Measurements from ENCODE around the gene PPAN. TPM values are rescaled to one million over a fixed set of nuclear protein-coding genes. Genes with fewer than 3 reads are reported as not detected.

The PPAN gene
- total RNA-seq, 1 donor from 2014 or later: not detected

DNA sequence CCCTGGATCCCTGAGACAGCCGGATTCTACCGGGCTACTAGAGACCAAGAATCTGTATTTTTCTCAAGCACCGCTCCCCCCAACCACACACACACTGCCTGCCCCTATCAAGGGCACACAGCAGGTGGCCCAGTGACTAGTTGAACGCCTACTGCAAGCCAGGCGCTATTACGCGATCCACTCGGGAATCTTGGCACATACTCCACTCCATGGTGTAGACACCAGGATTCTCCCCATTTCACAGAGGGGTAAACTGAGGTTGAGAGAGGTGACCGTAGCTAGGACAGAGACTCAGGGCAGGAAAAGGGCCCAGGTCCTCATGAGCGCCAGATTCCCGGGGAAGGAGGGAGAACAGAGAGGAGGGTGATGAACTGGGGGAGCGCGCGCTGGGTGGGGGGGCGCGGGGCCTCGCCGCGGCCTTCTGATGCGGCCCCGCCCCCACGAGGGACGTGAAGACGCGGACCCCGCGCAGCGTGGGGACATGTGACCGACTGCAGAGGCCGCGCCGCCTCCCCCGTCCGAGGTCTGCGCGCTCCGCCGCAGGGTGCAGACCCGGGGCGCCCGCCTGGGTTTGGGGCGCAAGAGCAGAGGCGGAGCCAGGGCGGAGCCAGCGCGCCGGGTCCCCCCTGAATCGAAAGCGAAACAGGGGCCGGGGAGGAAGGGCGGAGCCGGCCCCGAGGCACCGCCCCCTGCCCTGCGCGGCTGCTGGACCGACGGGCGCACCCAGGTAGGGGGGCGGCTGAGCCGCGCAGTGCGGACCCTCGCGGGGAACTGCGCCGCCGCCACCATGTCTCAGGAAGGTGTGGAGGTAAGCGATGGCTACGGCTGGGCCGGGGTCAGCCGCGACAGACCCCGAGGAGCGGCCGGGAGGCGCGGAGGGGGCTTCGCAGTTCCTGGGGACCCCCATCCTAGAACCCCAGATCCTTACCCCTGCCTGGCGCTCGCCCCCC is 20.2 kb upstream of the PPAN start, which contains the start of gene SHFL:
Gene SHFL, plus strand, starts transcription at position 677 of the 950 bp plus-strand sequence. Its CDS starts 111 bp downstream, at position 788.
- intact Hi-C loops (cut with DNase I): no loop called here
- TF ChIP-seq, protein P1, sequence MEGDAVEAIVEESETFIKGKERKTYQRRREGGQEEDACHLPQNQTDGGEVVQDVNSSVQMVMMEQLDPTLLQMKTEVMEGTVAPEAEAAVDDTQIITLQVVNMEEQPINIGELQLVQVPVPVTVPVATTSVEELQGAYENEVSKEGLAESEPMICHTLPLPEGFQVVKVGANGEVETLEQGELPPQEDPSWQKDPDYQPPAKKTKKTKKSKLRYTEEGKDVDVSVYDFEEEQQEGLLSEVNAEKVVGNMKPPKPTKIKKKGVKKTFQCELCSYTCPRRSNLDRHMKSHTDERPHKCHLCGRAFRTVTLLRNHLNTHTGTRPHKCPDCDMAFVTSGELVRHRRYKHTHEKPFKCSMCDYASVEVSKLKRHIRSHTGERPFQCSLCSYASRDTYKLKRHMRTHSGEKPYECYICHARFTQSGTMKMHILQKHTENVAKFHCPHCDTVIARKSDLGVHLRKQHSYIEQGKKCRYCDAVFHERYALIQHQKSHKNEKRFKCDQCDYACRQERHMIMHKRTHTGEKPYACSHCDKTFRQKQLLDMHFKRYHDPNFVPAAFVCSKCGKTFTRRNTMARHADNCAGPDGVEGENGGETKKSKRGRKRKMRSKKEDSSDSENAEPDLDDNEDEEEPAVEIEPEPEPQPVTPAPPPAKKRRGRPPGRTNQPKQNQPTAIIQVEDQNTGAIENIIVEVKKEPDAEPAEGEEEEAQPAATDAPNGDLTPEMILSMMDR (IDR thresholded peaks at IDR 0.05): no peak
- peaks cover 2 to 17% of the 10 kb centered on the region in 2 donors for H3K36me3 ChIP-seq
- H3K9me3 ChIP-seq: no peaks in the 10 kb centered on the region
- H3K27ac ChIP-seq: peak within 1 kb of the TSS; percentile 82 to 89
- peak in 1 of 2 donors; percentile 85 for DNase-seq (ENCODE audit: low spot score in 2 of 2)
- H3K4me1 ChIP-seq: no peaks in the 10 kb centered on the region
- H3K27me3 ChIP-seq: no peaks in the 10 kb centered on the region
- H3K4me3 ChIP-seq: peak within 1 kb of the TSS; percentile 74 to 80

DNA sequence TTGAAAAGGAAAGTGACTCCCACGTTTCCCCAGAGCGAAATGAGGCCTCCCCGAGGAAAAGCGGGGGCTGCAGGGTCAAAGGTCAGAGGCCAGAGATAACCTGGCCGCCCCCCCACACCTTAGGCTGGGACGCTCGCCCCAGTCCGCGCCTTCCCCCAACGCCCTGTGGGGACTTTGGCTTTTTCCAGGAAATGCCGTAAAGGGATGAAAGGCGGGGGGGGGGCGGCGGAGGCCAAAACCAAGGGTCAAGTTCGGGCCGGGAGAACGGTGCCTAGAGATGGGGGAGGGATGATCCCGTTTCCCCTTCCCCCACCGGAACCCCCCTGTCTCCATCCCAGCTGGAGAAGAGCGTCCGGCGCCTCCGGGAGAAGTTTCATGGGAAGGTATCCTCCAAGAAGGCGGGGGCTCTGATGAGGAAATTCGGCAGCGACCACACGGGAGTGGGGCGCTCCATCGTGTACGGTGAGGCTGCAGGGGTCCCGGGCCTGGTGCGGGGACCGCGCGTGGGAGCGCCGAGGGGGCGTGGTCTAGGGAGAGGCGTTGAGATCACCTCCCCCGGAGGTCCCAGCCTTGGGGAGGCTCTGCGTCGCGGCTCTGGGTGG is 19.5 kb upstream of the PPAN start:
- H3K4me1 ChIP-seq: no peaks in the 10 kb centered on the region
- intact Hi-C loops (cut with DNase I): no loop called here
- H3K27me3 ChIP-seq: no peaks in the 10 kb centered on the region
- peaks cover 8 to 25% of the 10 kb centered on the region in 2 donors for H3K36me3 ChIP-seq
- TF ChIP-seq, protein P1 (IDR thresholded peaks at IDR 0.05): no peak
- no peak for DNase-seq (ENCODE audit: low spot score in 2 of 2)
- H3K27ac ChIP-seq: peak overlapping the region; percentile 82 to 89
- no peaks in the 10 kb centered on the region for H3K9me3 ChIP-seq
- peak overlapping the region; percentile 74 to 80 for H3K4me3 ChIP-seq

DNA sequence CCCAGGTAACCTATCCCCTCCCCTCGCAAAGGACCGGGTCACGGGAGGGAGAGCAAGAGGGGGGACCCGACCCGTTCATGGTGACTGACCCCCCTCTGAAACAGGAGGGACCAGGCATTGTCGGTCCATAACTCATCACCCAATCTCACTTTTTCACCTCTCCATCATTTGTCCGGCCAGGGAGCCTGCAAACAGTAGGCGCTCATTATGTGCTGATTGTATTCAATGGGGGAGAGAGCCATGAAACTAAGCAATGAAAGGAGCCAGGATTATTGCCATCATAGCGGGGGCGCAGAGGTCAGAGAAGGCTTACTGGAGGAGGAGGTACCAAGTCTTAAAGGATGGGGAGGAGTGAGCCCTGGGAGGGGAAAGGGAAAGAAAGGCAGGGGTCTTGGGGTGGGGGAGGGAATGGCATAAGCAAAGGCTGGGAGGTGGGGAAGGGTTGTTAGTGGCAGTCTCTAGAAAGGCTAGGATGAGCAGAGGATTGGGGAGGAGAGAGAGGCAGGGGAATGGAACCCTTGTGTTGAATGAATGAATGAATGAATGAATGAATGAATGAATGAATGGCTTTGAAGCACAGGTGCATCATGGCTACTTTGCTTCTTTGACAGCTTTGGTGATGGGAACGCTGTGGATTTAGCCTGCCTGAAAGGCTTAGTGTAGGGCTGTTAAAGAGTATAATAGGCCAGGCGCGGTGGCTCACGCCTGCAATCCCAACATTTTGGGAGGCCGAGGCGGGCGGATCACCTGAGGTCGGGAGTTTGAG is 18.7 kb upstream of the PPAN start:
- Histone ChIP-seq H3K36me3 (peaks cover 8 to 33% of the 10 kb centered on the region in 2 donors), H3K4me3 (peak overlapping the region; percentile 74 to 80), H3K27me3 (no peaks in the 10 kb centered on the region), H3K9me3 (no peaks in the 10 kb centered on the region), H3K27ac (peak overlapping the region; percentile 82 to 89), H3K4me1 (no peaks in the 10 kb centered on the region)
- intact Hi-C loops (cut with DNase I): no loop called here
- DNase-seq (ENCODE audit: low spot score in 2 of 2): no peak
- TF ChIP-seq, protein P1 (IDR thresholded peaks at IDR 0.05): no peak

DNA sequence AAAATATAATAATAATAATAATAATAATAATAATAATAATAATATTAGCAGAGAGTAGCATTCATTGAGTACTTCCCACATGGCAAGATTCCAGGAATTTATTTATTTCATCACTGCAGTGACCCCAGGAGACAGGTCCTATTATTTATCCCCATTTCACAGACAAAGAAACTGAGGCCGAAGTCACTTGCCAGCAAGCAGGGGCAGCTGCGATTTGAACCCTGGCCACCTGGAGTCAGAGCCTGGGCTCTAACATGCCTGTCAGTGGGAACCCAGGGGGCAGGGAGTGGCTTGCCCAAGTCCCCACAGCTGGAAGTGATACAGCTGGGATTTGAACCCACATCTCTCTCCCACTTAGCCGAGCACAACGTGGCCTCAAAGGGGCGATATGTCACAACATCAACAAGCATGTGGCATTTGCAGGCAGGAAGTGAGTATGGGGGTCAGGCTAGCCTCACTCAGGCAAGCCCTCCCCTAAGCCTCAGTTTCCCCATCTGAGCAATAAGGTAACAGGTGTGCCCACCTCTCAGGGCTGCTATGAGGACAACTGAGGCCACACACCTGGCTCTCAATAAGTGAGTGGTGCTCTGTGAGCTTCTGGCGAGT is 17.1 kb upstream of the PPAN start:
- intact Hi-C loops (cut with DNase I): no loop called here
- TF ChIP-seq, protein P1 (IDR thresholded peaks at IDR 0.05): no peak
- Histone ChIP-seq H3K36me3 (peaks cover 10 to 38% of the 10 kb centered on the region in 2 donors), H3K9me3 (no peaks in the 10 kb centered on the region), H3K27ac (no peak overlapping the region), H3K4me1 (no peaks in the 10 kb centered on the region), H3K27me3 (no peaks in the 10 kb centered on the region), H3K4me3 (no peak overlapping the region)
- no peak for DNase-seq (ENCODE audit: low spot score in 2 of 2)

DNA sequence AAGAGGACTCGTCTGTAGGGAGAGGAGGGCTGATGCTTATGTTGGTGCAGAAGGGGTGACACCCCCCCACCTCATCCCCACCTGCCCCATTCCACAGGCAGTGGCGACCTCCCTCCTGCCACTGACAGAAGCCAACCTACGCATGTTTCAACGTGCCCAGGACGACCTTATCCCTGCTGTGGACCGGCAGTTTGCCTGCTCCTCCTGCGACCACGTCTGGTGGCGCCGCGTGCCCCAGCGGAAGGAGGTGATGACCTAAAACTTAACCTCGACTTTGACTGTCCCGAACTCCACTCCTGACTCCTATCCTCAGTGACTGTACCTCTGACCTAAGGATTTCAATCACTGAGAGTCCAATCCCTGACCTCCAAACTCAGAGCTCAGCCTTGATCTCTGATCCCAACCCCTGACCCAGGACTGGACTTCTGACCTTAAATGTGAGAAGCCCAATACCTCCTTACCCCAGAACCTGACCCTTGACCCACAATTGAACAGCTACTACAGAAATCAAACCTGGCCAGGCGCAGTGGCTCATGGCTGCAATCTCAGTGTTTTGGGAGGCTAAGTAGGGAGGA is 16.3 kb upstream of the PPAN start:
- TF ChIP-seq, protein P1 (IDR thresholded peaks at IDR 0.05): no peak
- Histone ChIP-seq H3K27ac (no peak overlapping the region), H3K36me3 (peaks cover 10 to 38% of the 10 kb centered on the region in 2 donors), H3K27me3 (no peaks in the 10 kb centered on the region), H3K4me1 (no peaks in the 10 kb centered on the region), H3K4me3 (no peak overlapping the region), H3K9me3 (no peaks in the 10 kb centered on the region)
- intact Hi-C loops (cut with DNase I): no loop called here
- no peak for DNase-seq (ENCODE audit: low spot score in 2 of 2)

Data from ascending aorta (tissue), 2 donors.